GM12878 (cell line): ENCODE data around the gene DSG4. TPM values are rescaled to one million over a fixed set of nuclear protein-coding genes. Genes with fewer than 3 reads are reported as not detected.

ENCODE experiments used
- ATAC-seq: fragments of 200-7000 bp; cut with Tn5 transposase; 3 replicates; pipeline ENCODE4 v1.9.1; 2020; ENCODE audit warnings: mild to moderate bottlenecking, moderate library complexity
- BruUV-seq: library from RNA; stranded (reverse); fragments of 400-500 nt; replicated peaks from 2 replicates; lab custom pipeline; 2021; lab: Mats Ljungman, UMichigan
- CTCF ChIA-PET: fragments of 300-600 bp; sonication (Branson Sonifier 250); formaldehyde crosslinking; extraction: SDS; loops from one replicate; lab custom pipeline; 2021; ENCODE audit warnings: inconsistent platforms; lab: Yijun Ruan, JAX
- POLR2A ChIA-PET: fragments of 350-600 bp; formaldehyde crosslinking; extraction: SDS; loops from one replicate; lab custom pipeline; 2021; ENCODE audit warnings: inconsistent platforms; lab: Charles Lee
- RAD21 ChIA-PET: fragments of 300-600 bp; sonication (Branson Sonifier 250); formaldehyde crosslinking; loops from one replicate; lab custom pipeline; 2023; ENCODE audit warnings: antibody characterized with exemption; ENCODE audit not compliant: unreplicated experiment; lab: Charles Lee
- SMC1A ChIA-PET: fragments of 300-600 bp; sonication (Branson Sonifier 250); formaldehyde crosslinking; loops from one replicate; lab custom pipeline; 2023; ENCODE audit not compliant: unreplicated experiment, uncharacterized antibody; lab: Charles Lee
- DNase-seq: peaks from one replicate; pipeline ENCODE4 v3.0.0-alpha.2; 2011; ENCODE audit warnings: low read depth, low spot score
- FAIRE-seq: peaks from 3 replicates; lab custom pipeline; 2011; peaks lifted over from hg19 to GRCh38; lab: Jason Lieb, UNC
- H2AFZ ChIP-seq: 2 replicates; pipeline ENCODE4 v1.6.0; 2011; ENCODE audit warnings: low read depth, low read length, control low read depth; ENCODE audit not compliant: control insufficient read depth
- H3K27ac ChIP-seq: 2 replicates; pipeline ENCODE4 v1.5.1; 2011; ENCODE audit warnings: control low read depth; ENCODE audit not compliant: control insufficient read depth, insufficient read depth
- H3K27me3 ChIP-seq, 2 experiments: replicated peaks in 1 of 2; 2 replicates each; pipeline versions ENCODE4 v1.6.0 to v1.6.1; 2011; ENCODE audit warnings: low read length in 1 of 2; ENCODE audit not compliant: control insufficient read depth in 2 of 2, insufficient read depth in 2 of 2
- H3K36me3 ChIP-seq, 2 experiments: 2 replicates each; pipeline ENCODE4 v1.5.1; 2011; ENCODE audit warnings: low read length in 1 of 2; ENCODE audit not compliant: control insufficient read depth in 2 of 2, insufficient read depth in 2 of 2
- H3K4me1 ChIP-seq: 2 replicates; pipeline ENCODE4 v1.6.1; 2011; ENCODE audit warnings: mild to moderate bottlenecking, low read length, moderate library complexity, mixed read lengths; ENCODE audit not compliant: control insufficient read depth, insufficient read depth
- H3K4me2 ChIP-seq: 2 replicates; pipeline ENCODE4 v1.6.0; 2011; ENCODE audit warnings: control low read depth; ENCODE audit not compliant: control insufficient read depth, insufficient read depth
- H3K4me3 ChIP-seq: fragments of 200-600 bp; sonication (generic); 2 replicates; pipeline ENCODE4 v1.5.1; 2016
- H3K79me2 ChIP-seq: 2 replicates; pipeline ENCODE4 v1.6.0; 2011; ENCODE audit warnings: low read length; ENCODE audit not compliant: control insufficient read depth, insufficient read depth
- H3K9ac ChIP-seq: 2 replicates; pipeline ENCODE4 v1.8.0; 2011; ENCODE audit warnings: low read length, control low read depth, mixed read lengths; ENCODE audit not compliant: control insufficient read depth, insufficient read depth
- H3K9me3 ChIP-seq: replicated peaks from 3 replicates; pipeline ENCODE4 v1.5.1; 2011; ENCODE audit warnings: mild to moderate bottlenecking, low read length; ENCODE audit not compliant: control insufficient read depth, insufficient read depth
- H4K20me1 ChIP-seq: 2 replicates; pipeline ENCODE4 v1.6.0; 2011; ENCODE audit not compliant: control insufficient read depth, insufficient read depth
- CBX5 ChIP-seq: sonication (generic); IDR thresholded peaks from 2 replicates; pipeline ENCODE4 v1.6.1; 2016; ENCODE audit warnings: low read depth, moderate library complexity, mild to moderate bottlenecking, inconsistent platforms
- FOXK2 ChIP-seq: fragments of 450-650 bp; IDR thresholded peaks from 2 replicates; pipeline ENCODE4 v1.6.1; 2017; ENCODE audit warnings: mild to moderate bottlenecking, moderate library complexity
- HCFC1 ChIP-seq: fragments of 150-350 bp; IDR thresholded peaks from 2 replicates; pipeline ENCODE4 v1.6.1; 2014; ENCODE audit warnings: low read length
- IKZF1 ChIP-seq: fragments of 450-650 bp; conservative IDR thresholded peaks from 2 replicates; pipeline ENCODE4 v1.6.1; 2017; ENCODE audit warnings: antibody characterized with exemption, mild to moderate bottlenecking
- MXI1 ChIP-seq: fragments of 150-350 bp; IDR thresholded peaks from 2 replicates; pipeline ENCODE4 v1.6.1; 2011; ENCODE audit warnings: low read depth, mild to moderate bottlenecking, inconsistent platforms, low read length, improper control_type of control experiment
- NRF1 ChIP-seq: conservative IDR thresholded peaks from 2 replicates; pipeline ENCODE4 v1.6.1; 2011; ENCODE audit warnings: mild to moderate bottlenecking, low read depth, low read length, improper control_type of control experiment
- RELA ChIP-seq: fragments of 450-650 bp; IDR thresholded peaks from 2 replicates; pipeline ENCODE4 v1.8.0; 2014; ENCODE audit warnings: borderline replicate concordance; ENCODE audit not compliant: partially characterized antibody
- SIX5 ChIP-seq: IDR thresholded peaks from 2 replicates; pipeline ENCODE4 v1.6.1; 2011; ENCODE audit warnings: mild to moderate bottlenecking, low read depth, low read length, moderate library complexity; ENCODE audit not compliant: severe bottlenecking
- SP1 ChIP-seq: IDR thresholded peaks from one replicate; pipeline ENCODE4 v1.6.1; 2011; ENCODE audit warnings: low read depth, low read length
- SPI1 ChIP-seq: IDR thresholded peaks from 2 replicates; pipeline ENCODE4 v1.6.1; 2011; ENCODE audit warnings: low read depth, mild to moderate bottlenecking, low read length, moderate library complexity, borderline replicate concordance; ENCODE audit not compliant: insufficient read depth
- STAT3 ChIP-seq: IDR thresholded peaks from 2 replicates; pipeline ENCODE4 v1.6.1; 2011; ENCODE audit warnings: low read depth, low read length, improper control_type of control experiment
- TAF1 ChIP-seq: IDR thresholded peaks from 2 replicates; pipeline ENCODE4 v1.6.1; 2011; ENCODE audit warnings: mild to moderate bottlenecking, low read depth, low read length, borderline replicate concordance
- TCF12 ChIP-seq: IDR thresholded peaks from 2 replicates; pipeline ENCODE4 v1.6.1; 2011; ENCODE audit warnings: low read depth, mild to moderate bottlenecking, low read length
- WGBS: methylation state at CpG from one replicate; pipeline ENCODE4 v1.1.6; 2016; ENCODE audit warnings: low lambda C conversion rate; ENCODE audit not compliant: insufficient replicate concordance, insufficient coverage; ENCODE audit errors: missing lambda C conversion rate; 5-methylcytosine and 5-hydroxymethylcytosine counted together
- in situ Hi-C: fragments of 300-500 bp; cut with MboI; formaldehyde crosslinking; loops from 9 replicates; pipeline ENCODE4 v1.14.3; 2018; ENCODE audit warnings: mixed read lengths
- intact Hi-C: fragments of 100-400 bp; cut with micrococcal nuclease; formaldehyde crosslinking; loops from one replicate; pipeline ENCODE4 v1.14.2; 2022; ENCODE audit not compliant: unreplicated experiment
- polyA plus RNA-seq, 11 experiments: library from polyadenylated mRNA; depleted of rRNA in 4 of 11; unstranded in 6 of 11; stranded (reverse) in 5 of 11; fragments of >200 nt; fragmentation: Nextera tagmentation in 4 of 11; fragmentation: Illumina TruSeq in 1 of 11; extraction: Ambion mirVana in 4 of 11; extraction: Trizol in 1 of 11; gene quantifications; 1 replicate in 1 of 11; 2 replicates in 10 of 11; pipeline versions ENCODE4 v1.2.1 to v1.2.3, GENCODE V29; 2011 to 2016; ENCODE audit warnings: inconsistent platforms in 2 of 11, missing spikeins in 2 of 11, low read depth in 1 of 11
- total RNA-seq, 4 experiments: library from RNA; depleted of rRNA in 3 of 4; stranded (reverse); fragments of >200 nt in 3 of 4; fragmentation: Illumina TruSeq in 1 of 4; extraction: Trizol in 1 of 4; gene quantifications; 2 replicates each; pipeline versions ENCODE4 v1.2.1 to v1.2.3, GENCODE V29; 2013 to 2021
- TF ChIP-seq, protein P1 (sequence below): IDR thresholded peaks from 2 replicates; pipeline ENCODE4 v1.6.1; 2012; ENCODE audit warnings: low read length, inconsistent platforms
- TF ChIP-seq, protein P2 (sequence below): IDR thresholded peaks from 2 replicates; pipeline ENCODE4 v1.6.1; 2011; ENCODE audit warnings: low read depth, low read length, improper control_type of control experiment, borderline replicate concordance
- TF ChIP-seq, protein P3 (sequence below): fragments of 450-650 bp; IDR thresholded peaks from 2 replicates; pipeline ENCODE4 v1.6.1; 2017; ENCODE audit warnings: mild to moderate bottlenecking, moderate library complexity

DSG4 gene
- total and polyA plus RNA-seq, 10 of the 15 experiments (the other 5 are each of a cell fraction or from before 2014, with no cell fraction given) = 0.07 to 0.59 (median 0.17) TPM; not detected in 1

DNA sequence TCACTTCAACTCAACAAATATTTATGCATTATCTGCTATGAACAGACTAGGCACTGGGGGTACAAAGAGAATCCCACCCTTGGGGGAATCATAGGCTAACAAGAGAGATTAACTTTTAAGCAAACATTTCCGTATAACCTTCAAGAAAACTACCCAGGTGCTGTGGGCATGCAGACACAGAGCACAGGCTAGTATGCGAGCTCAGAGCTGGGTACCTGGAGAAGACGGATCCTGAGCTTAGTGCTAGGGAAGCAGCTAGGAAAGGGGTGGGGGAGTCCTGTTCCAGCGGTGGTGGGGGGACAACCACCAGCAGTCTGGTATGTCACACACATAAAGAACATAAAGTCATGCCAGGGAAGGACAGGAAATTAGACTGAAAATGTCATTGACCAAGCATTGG, 53.5 kb downstream of the DSG4 start (continued):
- TF ChIP-seq, protein P1, sequence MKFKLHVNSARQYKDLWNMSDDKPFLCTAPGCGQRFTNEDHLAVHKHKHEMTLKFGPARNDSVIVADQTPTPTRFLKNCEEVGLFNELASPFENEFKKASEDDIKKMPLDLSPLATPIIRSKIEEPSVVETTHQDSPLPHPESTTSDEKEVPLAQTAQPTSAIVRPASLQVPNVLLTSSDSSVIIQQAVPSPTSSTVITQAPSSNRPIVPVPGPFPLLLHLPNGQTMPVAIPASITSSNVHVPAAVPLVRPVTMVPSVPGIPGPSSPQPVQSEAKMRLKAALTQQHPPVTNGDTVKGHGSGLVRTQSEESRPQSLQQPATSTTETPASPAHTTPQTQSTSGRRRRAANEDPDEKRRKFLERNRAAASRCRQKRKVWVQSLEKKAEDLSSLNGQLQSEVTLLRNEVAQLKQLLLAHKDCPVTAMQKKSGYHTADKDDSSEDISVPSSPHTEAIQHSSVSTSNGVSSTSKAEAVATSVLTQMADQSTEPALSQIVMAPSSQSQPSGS = no peak
- no peak for TF ChIP-seq SIX5
- TF ChIP-seq SPI1 = no peak
- TF ChIP-seq CBX5 = no peak
- TF ChIP-seq HCFC1 = no peak
- TF ChIP-seq, protein P2, sequence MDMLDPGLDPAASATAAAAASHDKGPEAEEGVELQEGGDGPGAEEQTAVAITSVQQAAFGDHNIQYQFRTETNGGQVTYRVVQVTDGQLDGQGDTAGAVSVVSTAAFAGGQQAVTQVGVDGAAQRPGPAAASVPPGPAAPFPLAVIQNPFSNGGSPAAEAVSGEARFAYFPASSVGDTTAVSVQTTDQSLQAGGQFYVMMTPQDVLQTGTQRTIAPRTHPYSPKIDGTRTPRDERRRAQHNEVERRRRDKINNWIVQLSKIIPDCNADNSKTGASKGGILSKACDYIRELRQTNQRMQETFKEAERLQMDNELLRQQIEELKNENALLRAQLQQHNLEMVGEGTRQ = no peak

DNA sequence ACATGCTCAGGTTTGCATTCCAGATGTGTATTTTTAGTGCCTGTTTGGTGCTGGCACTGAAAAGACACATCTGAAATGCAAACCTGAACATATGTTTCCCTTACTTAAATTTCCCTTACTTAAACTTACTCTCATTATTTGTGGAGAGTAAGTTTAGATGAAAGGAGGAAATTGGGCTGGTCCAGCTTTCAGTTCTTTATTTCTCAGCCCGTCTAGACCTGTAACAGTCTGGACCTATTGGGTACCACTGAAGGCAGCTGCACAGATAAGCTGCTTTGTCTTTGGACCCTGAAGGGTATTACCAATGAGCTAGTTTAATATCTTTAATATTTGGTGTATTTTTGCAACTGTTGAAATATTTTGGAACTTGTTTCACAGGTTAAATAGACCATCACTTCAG, 54.0 kb downstream of the DSG4 start:
- no peak overlapping the region for H3K4me3 ChIP-seq
- H4K20me1 ChIP-seq = no peaks in the 10 kb centered on the region
- 0% methylated on average over 1 of the region's 1 CpG for WGBS
- H3K79me2 ChIP-seq = no peaks in the 10 kb centered on the region
- ChIA-PET POLR2A (interaction anchor here (0.6 kb wide), 1 partner anchor 70 kb away, joined by 3 read pairs; no protein-coding TSS in a partner anchor), CTCF (interaction anchor here (0.9 kb wide), 1 partner anchor 126 kb away, joined by 3 read pairs; no protein-coding TSS in a partner anchor), RAD21 (interaction anchor here (0.6 to 2.3 kb wide), 4 partner anchors 62 to 292 kb away, joined by 3 to 13 read pairs (median 4); no protein-coding TSS in a partner anchor)
- no peak overlapping the region for H3K4me2 ChIP-seq
- no peak overlapping the region for H3K9ac ChIP-seq
- DNase-seq = no peak
- no peaks in the 10 kb centered on the region for H3K4me1 ChIP-seq
- ATAC-seq = peak; percentile 49
- no peaks in the 10 kb centered on the region; the same call in 2 of the 3 replicates for H3K9me3 ChIP-seq
- no peak overlapping the region for H2AFZ ChIP-seq
- H3K27ac ChIP-seq = no peak overlapping the region
- intact Hi-C loops (no loop called here), in situ Hi-C loops (no loop called here)
- BruUV-seq = no TSS peak
- H3K27me3 ChIP-seq = no peaks in the 10 kb centered on the region
- TF ChIP-seq FOXK2 (no peak), SIX5 (no peak), IKZF1 (no peak), STAT3 (no peak), TCF12 (no peak), TAF1 (no peak), MXI1 (no peak), NRF1 (no peak), SP1 (no peak), RELA (no peak)
- TF ChIP-seq, protein P3, sequence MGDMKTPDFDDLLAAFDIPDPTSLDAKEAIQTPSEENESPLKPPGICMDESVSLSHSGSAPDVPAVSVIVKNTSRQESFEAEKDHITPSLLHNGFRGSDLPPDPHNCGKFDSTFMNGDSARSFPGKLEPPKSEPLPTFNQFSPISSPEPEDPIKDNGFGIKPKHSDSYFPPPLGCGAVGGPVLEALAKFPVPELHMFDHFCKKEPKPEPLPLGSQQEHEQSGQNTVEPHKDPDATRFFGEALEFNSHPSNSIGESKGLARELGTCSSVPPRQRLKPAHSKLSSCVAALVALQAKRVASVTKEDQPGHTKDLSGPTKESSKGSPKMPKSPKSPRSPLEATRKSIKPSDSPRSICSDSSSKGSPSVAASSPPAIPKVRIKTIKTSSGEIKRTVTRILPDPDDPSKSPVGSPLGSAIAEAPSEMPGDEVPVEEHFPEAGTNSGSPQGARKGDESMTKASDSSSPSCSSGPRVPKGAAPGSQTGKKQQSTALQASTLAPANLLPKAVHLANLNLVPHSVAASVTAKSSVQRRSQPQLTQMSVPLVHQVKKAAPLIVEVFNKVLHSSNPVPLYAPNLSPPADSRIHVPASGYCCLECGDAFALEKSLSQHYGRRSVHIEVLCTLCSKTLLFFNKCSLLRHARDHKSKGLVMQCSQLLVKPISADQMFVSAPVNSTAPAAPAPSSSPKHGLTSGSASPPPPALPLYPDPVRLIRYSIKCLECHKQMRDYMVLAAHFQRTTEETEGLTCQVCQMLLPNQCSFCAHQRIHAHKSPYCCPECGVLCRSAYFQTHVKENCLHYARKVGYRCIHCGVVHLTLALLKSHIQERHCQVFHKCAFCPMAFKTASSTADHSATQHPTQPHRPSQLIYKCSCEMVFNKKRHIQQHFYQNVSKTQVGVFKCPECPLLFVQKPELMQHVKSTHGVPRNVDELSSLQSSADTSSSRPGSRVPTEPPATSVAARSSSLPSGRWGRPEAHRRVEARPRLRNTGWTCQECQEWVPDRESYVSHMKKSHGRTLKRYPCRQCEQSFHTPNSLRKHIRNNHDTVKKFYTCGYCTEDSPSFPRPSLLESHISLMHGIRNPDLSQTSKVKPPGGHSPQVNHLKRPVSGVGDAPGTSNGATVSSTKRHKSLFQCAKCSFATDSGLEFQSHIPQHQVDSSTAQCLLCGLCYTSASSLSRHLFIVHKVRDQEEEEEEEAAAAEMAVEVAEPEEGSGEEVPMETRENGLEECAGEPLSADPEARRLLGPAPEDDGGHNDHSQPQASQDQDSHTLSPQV = no peak
- TF ChIP-seq, all 136 proteins: peak for 0
- SMC1A ChIA-PET = interaction anchor here (0.6 to 1.8 kb wide), 7 partner anchors 8 to 654 kb away, joined by 3 to 5 read pairs (median 3); no protein-coding TSS in a partner anchor
- no peaks in the 10 kb centered on the region for H3K36me3 ChIP-seq
- FAIRE-seq = no peak
